Activated CD4-positive, alpha-beta T cell treated with anti-CD3 and anti-CD28 coated beads for 24 hours (primary cell): ENCODE data around the gene SLC10A7.

Source experiments
- DNase-seq, 2 donors: peaks; one replicate each; pipeline ENCODE4 v3.0.0-alpha.2; 2020; ENCODE audit warnings: low read depth in 2 of 2

SLC10A7 gene

GRCh38 chr4:146257511-146257910 lies 264.2 kb downstream of the SLC10A7 start:
- DNase-seq, result no peak

GRCh38 chr4:146256328-146256727 lies 265.4 kb downstream of the SLC10A7 start:
- no peak for DNase-seq

GRCh38 chr4:146255874-146256273 lies 265.9 kb downstream of the SLC10A7 start:
- no peak for DNase-seq

- DNase-seq, result no peak
Measured at GRCh38 chr4:146255463-146255862, 266.3 kb downstream of the SLC10A7 start.

- no peak for DNase-seq
Measured at GRCh38 chr4:146252969-146253611, 268.6 kb downstream of the SLC10A7 start.

- DNase-seq, result no peak
Measured at GRCh38 chr4:146247356-146247755, 274.4 kb downstream of the SLC10A7 start.

GRCh38 chr4:146246381-146246780 lies 275.4 kb downstream of the SLC10A7 start:
- no peak for DNase-seq

GRCh38 chr4:146245850-146246249 lies 275.9 kb downstream of the SLC10A7 start:
- no peak for DNase-seq

GRCh38 chr4:146245246-146245645 lies 276.5 kb downstream of the SLC10A7 start:
- no peak for DNase-seq

- DNase-seq, result no peak
Measured at GRCh38 chr4:146244496-146244895, 277.2 kb downstream of the SLC10A7 start.

- DNase-seq, result no peak
Measured at GRCh38 chr4:146243883-146244277, 277.9 kb downstream of the SLC10A7 start.

- DNase-seq, result peak; percentile 46 to 56
Measured at GRCh38 chr4:146243141-146243882, 278.4 kb downstream of the SLC10A7 start.

- DNase-seq, result no peak
Measured at GRCh38 chr4:146238107-146238506, 283.6 kb downstream of the SLC10A7 start.

- DNase-seq, result no peak
Measured at GRCh38 chr4:146237092-146237491, 284.6 kb downstream of the SLC10A7 start.

- DNase-seq, result no peak
Measured at GRCh38 chr4:146236216-146236615, 285.5 kb downstream of the SLC10A7 start.

- DNase-seq, result no peak
Measured at GRCh38 chr4:146235654-146236177, 286.0 kb downstream of the SLC10A7 start.

GRCh38 chr4:146232131-146232722 lies 289.5 kb downstream of the SLC10A7 start:
- DNase-seq, result no peak

- DNase-seq, result no peak
Measured at GRCh38 chr4:146229406-146229805, 292.3 kb downstream of the SLC10A7 start.

- DNase-seq, result no peak
Measured at GRCh38 chr4:146224326-146224966, 297.3 kb downstream of the SLC10A7 start.

GRCh38 chr4:146222313-146222712 lies 299.4 kb downstream of the SLC10A7 start:
- DNase-seq, result no peak

GRCh38 chr4:146214238-146214637 lies 307.5 kb downstream of the SLC10A7 start, which contains the start of gene REELD1:
Gene REELD1 (plus strand): TSS chr4:146214538. CDS start chr4:146216953, 2,415 bp downstream.
- DNase-seq, result no peak

- DNase-seq, result no peak
Measured at GRCh38 chr4:146212781-146213180, 309.0 kb downstream of the SLC10A7 start.
